ENCODE results near the gene FLRT2.

- TF ChIP-seq EZH2 (IDR thresholded peaks at IDR 0.05; ENCODE audit: low read length): no peak
- TF ChIP-seq, protein P1, sequence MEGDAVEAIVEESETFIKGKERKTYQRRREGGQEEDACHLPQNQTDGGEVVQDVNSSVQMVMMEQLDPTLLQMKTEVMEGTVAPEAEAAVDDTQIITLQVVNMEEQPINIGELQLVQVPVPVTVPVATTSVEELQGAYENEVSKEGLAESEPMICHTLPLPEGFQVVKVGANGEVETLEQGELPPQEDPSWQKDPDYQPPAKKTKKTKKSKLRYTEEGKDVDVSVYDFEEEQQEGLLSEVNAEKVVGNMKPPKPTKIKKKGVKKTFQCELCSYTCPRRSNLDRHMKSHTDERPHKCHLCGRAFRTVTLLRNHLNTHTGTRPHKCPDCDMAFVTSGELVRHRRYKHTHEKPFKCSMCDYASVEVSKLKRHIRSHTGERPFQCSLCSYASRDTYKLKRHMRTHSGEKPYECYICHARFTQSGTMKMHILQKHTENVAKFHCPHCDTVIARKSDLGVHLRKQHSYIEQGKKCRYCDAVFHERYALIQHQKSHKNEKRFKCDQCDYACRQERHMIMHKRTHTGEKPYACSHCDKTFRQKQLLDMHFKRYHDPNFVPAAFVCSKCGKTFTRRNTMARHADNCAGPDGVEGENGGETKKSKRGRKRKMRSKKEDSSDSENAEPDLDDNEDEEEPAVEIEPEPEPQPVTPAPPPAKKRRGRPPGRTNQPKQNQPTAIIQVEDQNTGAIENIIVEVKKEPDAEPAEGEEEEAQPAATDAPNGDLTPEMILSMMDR (optimal IDR thresholded peaks at IDR 0.05 in 1 of 3, IDR thresholded peaks at IDR 0.05 in 1 of 3, conservative IDR thresholded peaks at IDR 0.05 in 1 of 3; ENCODE audit: extremely low read depth in 1 of 3, insufficient read depth in 2 of 3, low read length in 3 of 3): no peak
Observed at GRCh38 chr14:85572845-85573244, 42.9 kb downstream of the FLRT2 start.
